ENCODE data around the gene RPP14.

- TF ChIP-seq, protein P1, sequence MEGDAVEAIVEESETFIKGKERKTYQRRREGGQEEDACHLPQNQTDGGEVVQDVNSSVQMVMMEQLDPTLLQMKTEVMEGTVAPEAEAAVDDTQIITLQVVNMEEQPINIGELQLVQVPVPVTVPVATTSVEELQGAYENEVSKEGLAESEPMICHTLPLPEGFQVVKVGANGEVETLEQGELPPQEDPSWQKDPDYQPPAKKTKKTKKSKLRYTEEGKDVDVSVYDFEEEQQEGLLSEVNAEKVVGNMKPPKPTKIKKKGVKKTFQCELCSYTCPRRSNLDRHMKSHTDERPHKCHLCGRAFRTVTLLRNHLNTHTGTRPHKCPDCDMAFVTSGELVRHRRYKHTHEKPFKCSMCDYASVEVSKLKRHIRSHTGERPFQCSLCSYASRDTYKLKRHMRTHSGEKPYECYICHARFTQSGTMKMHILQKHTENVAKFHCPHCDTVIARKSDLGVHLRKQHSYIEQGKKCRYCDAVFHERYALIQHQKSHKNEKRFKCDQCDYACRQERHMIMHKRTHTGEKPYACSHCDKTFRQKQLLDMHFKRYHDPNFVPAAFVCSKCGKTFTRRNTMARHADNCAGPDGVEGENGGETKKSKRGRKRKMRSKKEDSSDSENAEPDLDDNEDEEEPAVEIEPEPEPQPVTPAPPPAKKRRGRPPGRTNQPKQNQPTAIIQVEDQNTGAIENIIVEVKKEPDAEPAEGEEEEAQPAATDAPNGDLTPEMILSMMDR (conservative IDR thresholded peaks at IDR 0.05; ENCODE audit: low read depth, low read length) = no peak
- TF ChIP-seq RCOR1 (IDR thresholded peaks at IDR 0.05; ENCODE audit: insufficient replicate concordance, low read length) (no peak), MAFK (IDR thresholded peaks at IDR 0.05; ENCODE audit: low read depth, low read length) (no peak), ELK1 (IDR thresholded peaks at IDR 0.05; ENCODE audit: borderline replicate concordance, low read depth, low read length) (no peak), POLR2A (IDR thresholded peaks at IDR 0.05; ENCODE audit: low read depth, low read length) (no peak), FOS (IDR thresholded peaks at IDR 0.05; ENCODE audit: low read depth, low read length) (no peak), SMC3 (IDR thresholded peaks at IDR 0.05; ENCODE audit: low read depth, low read length) (no peak), RAD21 (IDR thresholded peaks at IDR 0.05; ENCODE audit: low read length) (no peak), USF2 (IDR thresholded peaks at IDR 0.05; ENCODE audit: low read depth, low read length) (no peak), MXI1 (IDR thresholded peaks at IDR 0.05; ENCODE audit: borderline replicate concordance, low read depth, low read length) (no peak), RFX5 (IDR thresholded peaks at IDR 0.05; ENCODE audit: low read depth, low read length) (no peak)
Observed at GRCh38 chr3:58266577-58266976, 39.5 kb upstream of the RPP14 start.
